ENCODE results near the gene SPATA2. TPM values are rescaled to one million over a fixed set of nuclear protein-coding genes. Genes with fewer than 3 reads are reported as not detected.

Gene SPATA2
- total and polyA plus RNA-seq, 2 of the 8 experiments (the other 6 are each of a cell fraction or from before 2014, with no cell fraction given) = 11.0 to 13.0 TPM

DNA sequence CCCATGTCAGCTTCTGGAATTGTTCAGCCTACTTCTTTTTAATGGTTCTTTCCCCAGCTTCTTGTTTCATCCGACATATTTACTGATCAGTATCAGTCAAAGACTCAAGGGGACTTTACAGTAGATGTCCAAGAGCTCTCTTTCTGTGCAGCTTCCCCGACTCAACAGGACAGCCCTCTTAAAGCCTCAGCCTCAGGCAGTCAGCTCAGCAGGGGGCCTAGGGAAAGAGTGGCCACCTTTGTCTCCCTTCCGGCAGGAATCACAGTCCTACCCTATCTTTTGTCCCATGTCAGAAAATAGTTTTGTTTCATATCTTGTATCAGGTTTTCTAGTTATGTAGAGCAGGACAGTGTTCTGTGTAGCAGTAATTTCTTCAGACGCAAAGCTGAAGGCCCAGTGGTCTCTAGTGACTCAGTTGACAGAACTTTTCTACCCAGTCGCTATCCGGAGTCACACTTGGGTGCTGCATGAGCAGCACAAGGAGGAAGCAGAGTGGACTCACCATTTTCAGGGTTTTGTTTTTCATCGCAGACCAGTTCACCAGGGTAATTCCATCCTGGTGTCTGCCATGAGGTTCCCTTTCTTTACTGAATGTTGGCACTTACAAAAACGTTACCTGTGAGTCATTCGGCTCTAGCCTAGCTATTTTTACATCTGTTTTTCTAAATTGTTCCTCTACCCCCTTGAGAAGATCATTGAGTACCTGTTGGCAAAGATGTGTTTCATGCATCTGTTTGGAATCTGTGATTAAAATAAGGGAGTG, 47.7 kb downstream of the SPATA2 start (continued):
- TF ChIP-seq, protein P1, sequence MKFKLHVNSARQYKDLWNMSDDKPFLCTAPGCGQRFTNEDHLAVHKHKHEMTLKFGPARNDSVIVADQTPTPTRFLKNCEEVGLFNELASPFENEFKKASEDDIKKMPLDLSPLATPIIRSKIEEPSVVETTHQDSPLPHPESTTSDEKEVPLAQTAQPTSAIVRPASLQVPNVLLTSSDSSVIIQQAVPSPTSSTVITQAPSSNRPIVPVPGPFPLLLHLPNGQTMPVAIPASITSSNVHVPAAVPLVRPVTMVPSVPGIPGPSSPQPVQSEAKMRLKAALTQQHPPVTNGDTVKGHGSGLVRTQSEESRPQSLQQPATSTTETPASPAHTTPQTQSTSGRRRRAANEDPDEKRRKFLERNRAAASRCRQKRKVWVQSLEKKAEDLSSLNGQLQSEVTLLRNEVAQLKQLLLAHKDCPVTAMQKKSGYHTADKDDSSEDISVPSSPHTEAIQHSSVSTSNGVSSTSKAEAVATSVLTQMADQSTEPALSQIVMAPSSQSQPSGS (IDR thresholded peaks at IDR 0.05; ENCODE audit: low read length) = no peak

Measured in H1 (cell line).